Measurements from ENCODE around the gene PUSL1.
A peak's percentile ranks its signal among the peaks of the same experiment; 100 is the strongest.
"Not testable (repeated sequence)": the region's sequence is repeated elsewhere in the genome, so short reads cannot be mapped to it uniquely, and the experiment has no call there.

Gene PUSL1

GRCh38 chr1:1310476-1311053 is 2.2 kb downstream of the PUSL1 start:
- DNase-seq (ENCODE audit: low read depth): no peak

- no peak for DNase-seq (ENCODE audit: low read depth)
Observed at GRCh38 chr1:1311107-1312104, 3.0 kb downstream of the PUSL1 start.

- no peak for DNase-seq (ENCODE audit: low read depth)
Observed at GRCh38 chr1:1312450-1313314, 4.3 kb downstream of the PUSL1 start.

GRCh38 chr1:1313500-1314236 is 5.3 kb downstream of the PUSL1 start:
- DNase-seq (ENCODE audit: low read depth): no peak

- DNase-seq (ENCODE audit: low read depth): no peak
Observed at GRCh38 chr1:1314237-1314586, 5.8 kb downstream of the PUSL1 start.

- no peak for DNase-seq (ENCODE audit: low read depth)
Observed at GRCh38 chr1:1314678-1315335, 6.4 kb downstream of the PUSL1 start.

GRCh38 chr1:1315435-1315954 is 7.1 kb downstream of the PUSL1 start:
- no peak for DNase-seq (ENCODE audit: low read depth)

GRCh38 chr1:1316199-1316598 is 7.8 kb downstream of the PUSL1 start:
- not testable (repeated sequence) for DNase-seq (ENCODE audit: low read depth)

GRCh38 chr1:1317420-1317819 is 9.0 kb downstream of the PUSL1 start:
- DNase-seq (ENCODE audit: low read depth): no peak

GRCh38 chr1:1318131-1318652 is 9.8 kb downstream of the PUSL1 start:
- DNase-seq (ENCODE audit: low read depth): no peak

- DNase-seq (ENCODE audit: low read depth): no peak
Observed at GRCh38 chr1:1318777-1319645, 10.6 kb downstream of the PUSL1 start.

GRCh38 chr1:1319646-1319941 is 11.2 kb downstream of the PUSL1 start:
- no peak for DNase-seq (ENCODE audit: low read depth)

GRCh38 chr1:1320666-1321448 is 12.5 kb downstream of the PUSL1 start:
- no peak for DNase-seq (ENCODE audit: low read depth)

GRCh38 chr1:1321477-1321876 is 13.1 kb downstream of the PUSL1 start:
- DNase-seq (ENCODE audit: low read depth): no peak

- DNase-seq (ENCODE audit: low read depth): no peak
Observed at GRCh38 chr1:1322418-1322817, 14.0 kb downstream of the PUSL1 start.

GRCh38 chr1:1322952-1323351 is 14.6 kb downstream of the PUSL1 start:
- no peak for DNase-seq (ENCODE audit: low read depth)

GRCh38 chr1:1324084-1324523 is 15.7 kb downstream of the PUSL1 start:
- no peak for DNase-seq (ENCODE audit: low read depth)

GRCh38 chr1:1324524-1325287 is 16.3 kb downstream of the PUSL1 start, which contains the start of the genes CPTP and INTS11:
CPTP (plus strand) TSS chr1:1324802; CDS start chr1:1326911, 2,109 bp downstream.
INTS11 (minus strand) TSS chr1:1324660; CDS start chr1:1324608, 52 bp downstream.
- peak; percentile 95 for DNase-seq (ENCODE audit: low read depth)

Measured in stimulated activated CD8-positive, alpha-beta memory T cell treated with anti-CD3 and anti-CD28 coated beads, Interleukin-12 subunit alpha, Interleukin-12 subunit beta, amount 100 ng/mL, for 4 hours (primary cell).